Skeletal muscle satellite cell (primary cell): ENCODE measurements around the gene MRO.
"Not testable (repeated sequence)": the region's sequence is repeated elsewhere in the genome, so short reads cannot be mapped to it uniquely, and the experiment has no call there.

Source experiments
- H3K27me3 ChIP-seq: 2 replicates; pipeline ENCODE4 v1.7.0; 2013; ENCODE audit warnings: low read length; ENCODE audit not compliant: control insufficient read depth, insufficient read depth
- H3K36me3 ChIP-seq: 2 replicates; pipeline ENCODE4 v1.7.0; 2013; ENCODE audit warnings: mild to moderate bottlenecking, control low read depth, low read length; ENCODE audit not compliant: insufficient read depth
- H3K4me1 ChIP-seq: 2 replicates; pipeline ENCODE4 v1.7.0; 2013; ENCODE audit warnings: low read length; ENCODE audit not compliant: control insufficient read depth, insufficient read depth
- H3K4me2 ChIP-seq: 2 replicates; pipeline ENCODE4 v1.7.0; 2013; ENCODE audit warnings: mild to moderate bottlenecking, low read length
- H3K4me3 ChIP-seq: 2 replicates; pipeline ENCODE4 v1.7.0; 2013; ENCODE audit warnings: low read length
- H3K9ac ChIP-seq: 2 replicates; pipeline ENCODE4 v1.7.0; 2013; ENCODE audit warnings: mild to moderate bottlenecking, low read depth, low read length, moderate library complexity
- H3K9me3 ChIP-seq: replicated peaks from 2 replicates; pipeline ENCODE4 v1.7.0; 2013; ENCODE audit warnings: mild to moderate bottlenecking, control low read depth, low read length

MRO gene

DNA sequence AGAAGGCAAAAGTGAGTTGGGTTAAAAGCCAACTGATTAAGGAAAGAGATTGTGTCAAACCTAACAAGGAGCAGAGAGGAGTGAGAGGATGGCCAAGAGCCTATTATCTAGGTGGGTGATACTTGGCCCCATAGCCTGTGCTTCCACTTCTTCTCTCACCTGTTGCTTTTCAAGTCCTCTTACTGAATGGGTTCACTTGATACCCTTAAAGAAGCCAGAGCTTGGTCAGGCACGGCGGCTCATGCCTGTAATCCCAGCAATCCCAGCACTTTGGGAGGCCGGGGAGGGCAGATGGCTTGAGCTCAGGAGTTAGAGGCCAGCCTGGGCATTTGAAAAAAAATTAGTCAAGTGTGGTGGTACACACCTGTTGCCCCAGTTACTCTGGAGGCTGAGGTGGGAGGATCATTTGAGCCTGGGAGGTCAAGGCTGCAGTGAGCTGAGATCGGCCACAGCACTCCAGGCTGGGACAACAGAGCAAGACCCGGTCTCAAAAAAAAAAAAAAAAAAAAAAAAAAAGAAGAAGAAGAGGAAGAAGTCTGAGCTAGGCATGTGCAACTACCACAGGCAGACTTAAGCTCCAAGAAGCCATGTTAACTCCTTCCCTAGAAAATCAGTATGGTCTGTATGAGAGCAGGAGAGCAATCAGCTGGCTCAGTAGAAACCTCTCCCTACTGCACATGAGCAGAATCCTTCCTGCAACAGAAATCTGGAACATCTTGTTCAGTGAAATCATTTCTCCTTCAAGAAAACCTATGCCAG is 30.7 kb upstream of the MRO start:
- Histone ChIP-seq H3K9ac (no peak overlapping the region), H3K4me3 (no peak overlapping the region), H3K9me3 (no peaks in the 10 kb centered on the region), H3K4me1 (peaks cover 11% of the 10 kb centered on the region), H3K36me3 (no peaks in the 10 kb centered on the region), H3K27me3 (peaks cover 3% of the 10 kb centered on the region), H3K4me2 (no peak overlapping the region)

DNA sequence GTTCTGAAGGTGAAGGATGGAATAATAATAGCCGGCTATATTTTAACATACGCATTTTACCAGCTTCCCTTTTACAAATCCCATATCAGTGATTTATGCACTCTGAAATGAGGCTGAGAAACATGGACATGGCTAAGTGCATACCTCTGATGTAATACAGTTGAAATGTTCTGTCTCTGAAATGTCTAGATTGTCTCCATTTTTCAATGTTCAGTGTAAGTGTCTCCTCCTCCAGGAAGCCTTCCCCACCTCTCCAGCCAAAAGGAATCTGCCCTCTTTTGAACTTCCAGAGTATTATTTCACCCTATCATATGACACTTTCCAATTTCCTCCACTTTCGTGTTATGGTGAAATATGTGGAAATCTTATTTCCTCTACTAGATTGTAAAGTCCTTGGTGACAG is 29.6 kb upstream of the MRO start:
- Histone ChIP-seq H3K4me3 (no peak overlapping the region), H3K9me3 (no peaks in the 10 kb centered on the region), H3K9ac (no peak overlapping the region), H3K36me3 (no peaks in the 10 kb centered on the region), H3K4me2 (no peak overlapping the region), H3K27me3 (peaks cover 4% of the 10 kb centered on the region), H3K4me1 (peaks cover 9% of the 10 kb centered on the region)

- Histone ChIP-seq H3K4me3 (no peak overlapping the region), H3K27me3 (peaks cover 4% of the 10 kb centered on the region), H3K4me2 (no peak overlapping the region), H3K9me3 (no peaks in the 10 kb centered on the region), H3K4me1 (peaks cover 4% of the 10 kb centered on the region), H3K36me3 (no peaks in the 10 kb centered on the region), H3K9ac (no peak overlapping the region)
Observed at GRCh38 chr18:50848991-50849390, 29.2 kb upstream of the MRO start.

- Histone ChIP-seq H3K9me3 (no peaks in the 10 kb centered on the region), H3K9ac (no peak overlapping the region), H3K27me3 (peaks cover 2% of the 10 kb centered on the region), H3K36me3 (no peaks in the 10 kb centered on the region), H3K4me3 (no peak overlapping the region), H3K4me2 (no peak overlapping the region), H3K4me1 (no peaks in the 10 kb centered on the region)
Observed at GRCh38 chr18:50848061-50848551, 28.3 kb upstream of the MRO start.

GRCh38 chr18:50847192-50847591 is 27.4 kb upstream of the MRO start:
- no peaks in the 10 kb centered on the region for H3K36me3 ChIP-seq
- peaks cover 4% of the 10 kb centered on the region for H3K27me3 ChIP-seq
- H3K4me2 ChIP-seq, result no peak overlapping the region
- H3K9ac ChIP-seq, result no peak overlapping the region
- H3K4me1 ChIP-seq, result no peaks in the 10 kb centered on the region
- no peak overlapping the region for H3K4me3 ChIP-seq
- H3K9me3 ChIP-seq, result no peaks in the 10 kb centered on the region

GRCh38 chr18:50844960-50845359 is 25.1 kb upstream of the MRO start:
- Histone ChIP-seq H3K4me3 (no peak overlapping the region), H3K27me3 (peaks cover 18% of the 10 kb centered on the region), H3K9ac (no peak overlapping the region), H3K36me3 (no peaks in the 10 kb centered on the region), H3K4me1 (no peaks in the 10 kb centered on the region), H3K4me2 (no peak overlapping the region), H3K9me3 (no peaks in the 10 kb centered on the region)

DNA sequence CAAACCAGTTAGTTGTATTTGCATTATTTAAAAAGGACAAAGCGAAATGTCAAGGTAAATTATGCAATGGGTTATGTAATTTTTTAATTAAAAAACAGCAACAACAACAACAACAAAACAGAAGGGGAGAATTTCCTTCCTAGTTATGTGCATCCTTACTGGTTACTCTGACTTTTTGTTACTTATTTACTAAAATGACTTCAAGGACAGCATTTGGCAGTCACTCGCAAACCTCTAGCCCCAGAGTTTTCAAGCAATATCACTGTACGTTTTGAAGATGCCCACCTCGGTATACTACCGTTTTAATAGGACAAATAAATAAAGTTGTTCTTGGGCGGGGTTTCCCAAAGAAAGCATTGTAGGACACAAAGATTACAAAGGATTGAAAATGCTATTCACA is 24.7 kb upstream of the MRO start:
- Histone ChIP-seq H3K9me3 (no peaks in the 10 kb centered on the region), H3K36me3 (no peaks in the 10 kb centered on the region), H3K4me2 (no peak overlapping the region), H3K9ac (no peak overlapping the region), H3K27me3 (peaks cover 21% of the 10 kb centered on the region), H3K4me1 (no peaks in the 10 kb centered on the region), H3K4me3 (no peak overlapping the region)

GRCh38 chr18:50842846-50843245 is 23.0 kb upstream of the MRO start:
- Histone ChIP-seq H3K27me3 (peaks cover 25% of the 10 kb centered on the region), H3K4me3 (no peak overlapping the region), H3K9me3 (no peaks in the 10 kb centered on the region), H3K9ac (no peak overlapping the region), H3K36me3 (no peaks in the 10 kb centered on the region), H3K4me1 (no peaks in the 10 kb centered on the region), H3K4me2 (no peak overlapping the region)

- no peak overlapping the region for H3K4me2 ChIP-seq
- peaks cover 5% of the 10 kb centered on the region for H3K4me1 ChIP-seq
- no peak overlapping the region for H3K4me3 ChIP-seq
- H3K36me3 ChIP-seq, result no peaks in the 10 kb centered on the region
- no peak overlapping the region for H3K9ac ChIP-seq
- peaks cover 28% of the 10 kb centered on the region for H3K27me3 ChIP-seq
- H3K9me3 ChIP-seq, result no peaks in the 10 kb centered on the region
Observed at GRCh38 chr18:50839996-50840395, 20.2 kb upstream of the MRO start.

DNA sequence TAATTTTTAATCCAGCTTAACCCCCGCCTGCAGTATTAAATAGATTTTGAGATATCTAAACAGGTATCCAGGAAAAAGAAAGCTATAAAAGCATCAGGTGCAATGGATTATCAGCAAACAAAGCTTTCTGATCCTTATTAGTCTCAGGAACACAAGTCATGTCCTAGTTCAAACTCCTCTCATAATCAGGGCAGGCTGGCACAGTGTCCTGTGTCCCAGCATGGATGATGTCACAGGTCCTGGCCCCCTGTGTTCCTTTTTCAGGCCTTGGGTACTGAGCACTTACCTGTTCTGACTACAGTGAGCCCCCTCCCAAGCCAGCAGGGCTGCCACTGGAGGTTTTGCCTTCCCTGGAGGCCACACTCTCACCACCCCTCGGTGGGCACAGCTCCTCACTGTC is 19.5 kb upstream of the MRO start:
- no peaks in the 10 kb centered on the region for H3K36me3 ChIP-seq
- no peak overlapping the region for H3K4me2 ChIP-seq
- peaks cover 31% of the 10 kb centered on the region for H3K27me3 ChIP-seq
- no peak overlapping the region for H3K4me3 ChIP-seq
- H3K4me1 ChIP-seq, result peaks cover 5% of the 10 kb centered on the region
- H3K9ac ChIP-seq, result no peak overlapping the region
- H3K9me3 ChIP-seq, result no peaks in the 10 kb centered on the region

- H3K9me3 ChIP-seq, result no peaks in the 10 kb centered on the region
- H3K9ac ChIP-seq, result no peak overlapping the region
- peak overlapping the region; percentile 47 for H3K4me2 ChIP-seq
- H3K36me3 ChIP-seq, result no peaks in the 10 kb centered on the region
- no peak overlapping the region for H3K4me3 ChIP-seq
- peaks cover 24% of the 10 kb centered on the region for H3K27me3 ChIP-seq
- peaks cover 5% of the 10 kb centered on the region for H3K4me1 ChIP-seq
Observed at GRCh38 chr18:50836521-50836957, 16.7 kb upstream of the MRO start.

GRCh38 chr18:50833496-50833895 is 13.7 kb upstream of the MRO start:
- H3K36me3 ChIP-seq, result not testable (repeated sequence)

More at GRCh38 chr18:50833496-50833895, 13.7 kb upstream of the MRO start:
- H3K4me3 ChIP-seq, H3K9me3 ChIP-seq, H3K9ac ChIP-seq, H3K4me1 ChIP-seq, H3K4me2 ChIP-seq: not testable (repeated sequence)
- H3K27me3 ChIP-seq, result peaks cover 16% of the 10 kb centered on the region
